ENCODE data around the gene NRP1. TPM values are rescaled to one million over a fixed set of nuclear protein-coding genes. Genes with fewer than 3 reads are reported as not detected.

NRP1 gene
- total and polyA plus RNA-seq, 9 donors, result 39.6 to 134 (median 67.2) TPM

- peaks cover 12% of the 10 kb centered on the region for H3K4me1 ChIP-seq (ENCODE audit: insufficient read depth)
- TF ChIP-seq CTCF (IDR thresholded peaks at IDR 0.05), result no peak
- no peak for TF ChIP-seq POLR2A (IDR thresholded peaks at IDR 0.05)
- TF ChIP-seq EP300 (IDR thresholded peaks at IDR 0.05), result no peak
- no peaks in the 10 kb centered on the region for H3K27me3 ChIP-seq
Observed at GRCh38 chr10:33289776-33290175, 44.7 kb downstream of the NRP1 start.

GRCh38 chr10:33288127-33288526 lies 46.3 kb downstream of the NRP1 start:
- Histone ChIP-seq H3K27ac (no peak overlapping the region), H3K4me1 (ENCODE audit: insufficient read depth) (peaks cover 9% of the 10 kb centered on the region), H3K9me3 (no peaks in the 10 kb centered on the region), H3K36me3 (no peaks in the 10 kb centered on the region), H3K27me3 (no peaks in the 10 kb centered on the region), H3K4me3 (no peak overlapping the region)
- TF ChIP-seq POLR2A (IDR thresholded peaks at IDR 0.05), result no peak
- TF ChIP-seq EP300 (IDR thresholded peaks at IDR 0.05), result no peak
- no peak for TF ChIP-seq CTCF (IDR thresholded peaks at IDR 0.05)
- intact Hi-C loops (cut with DNase I), result no loop called here
- 78 to 90% (median 87%) methylated on average over 3 of the region's 3 CpGs for WGBS, 3 donors
- DNase-seq, result no peak

More at GRCh38 chr10:33289776-33290175, 44.7 kb downstream of the NRP1 start:
- WGBS, 3 donors, result 92 to 94% (median 92%) methylated on average over 8 of the region's 8 CpGs
- Histone ChIP-seq H3K9me3 (no peaks in the 10 kb centered on the region), H3K27ac (no peak overlapping the region), H3K4me3 (no peak overlapping the region), H3K36me3 (no peaks in the 10 kb centered on the region)
- intact Hi-C loops (cut with DNase I), result no loop called here
- no peak for DNase-seq

- intact Hi-C loops (cut with DNase I), result no loop called here
- no peaks in the 10 kb centered on the region for H3K36me3 ChIP-seq
- H3K4me1 ChIP-seq (ENCODE audit: insufficient read depth), result peaks cover 5% of the 10 kb centered on the region
- no peak overlapping the region for H3K27ac ChIP-seq
- TF ChIP-seq POLR2A (IDR thresholded peaks at IDR 0.05), result no peak
- no peak for TF ChIP-seq EP300 (IDR thresholded peaks at IDR 0.05)
- no peak for TF ChIP-seq CTCF (IDR thresholded peaks at IDR 0.05)
- H3K9me3 ChIP-seq, result no peaks in the 10 kb centered on the region
- H3K27me3 ChIP-seq, result no peaks in the 10 kb centered on the region
- no peak for DNase-seq
- no peak overlapping the region for H3K4me3 ChIP-seq
- 71 to 82% (median 74%) methylated on average over 2 of the region's 2 CpGs for WGBS, 3 donors
Observed at GRCh38 chr10:33287112-33287511, 47.4 kb downstream of the NRP1 start.

GRCh38 chr10:33286157-33286934 lies 48.1 kb downstream of the NRP1 start:
- no peaks in the 10 kb centered on the region for H3K36me3 ChIP-seq
- intact Hi-C loops (cut with DNase I), result no loop called here
- no peak for DNase-seq
- no peaks in the 10 kb centered on the region for H3K9me3 ChIP-seq
- H3K27me3 ChIP-seq, result no peaks in the 10 kb centered on the region
- H3K27ac ChIP-seq, result no peak overlapping the region
- 49 to 59% (median 58%) methylated on average over 4 of the region's 4 CpGs for WGBS, 3 donors
- H3K4me3 ChIP-seq, result no peak overlapping the region
- TF ChIP-seq POLR2A (IDR thresholded peaks at IDR 0.05), result no peak
- peaks cover 3% of the 10 kb centered on the region for H3K4me1 ChIP-seq (ENCODE audit: insufficient read depth)

DNA sequence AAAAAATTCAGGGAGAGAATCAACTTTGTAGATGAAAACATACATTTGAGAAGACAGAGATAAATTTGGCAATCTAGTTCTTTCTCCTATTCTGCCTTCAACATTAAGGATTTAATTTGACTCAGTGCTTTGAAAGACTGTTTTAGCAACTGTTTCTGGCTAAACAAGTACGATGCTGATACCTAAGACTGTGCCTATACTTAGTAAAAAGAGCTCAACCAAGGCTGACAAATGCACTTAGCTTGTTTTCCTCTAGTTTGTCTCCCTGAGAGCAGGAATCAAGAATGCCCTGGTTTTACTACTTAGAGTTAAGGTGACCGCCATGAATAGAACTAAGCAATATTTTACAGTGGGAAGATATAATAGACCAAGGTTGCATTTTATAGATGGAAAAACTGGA lies 49.5 kb downstream of the NRP1 start:
- 60 to 73% (median 68%) methylated on average over 2 of the region's 2 CpGs for WGBS, 3 donors
- Histone ChIP-seq H3K9me3 (no peaks in the 10 kb centered on the region), H3K36me3 (no peaks in the 10 kb centered on the region), H3K27ac (no peak overlapping the region), H3K4me1 (ENCODE audit: insufficient read depth) (peaks cover 3% of the 10 kb centered on the region), H3K4me3 (no peak overlapping the region), H3K27me3 (no peaks in the 10 kb centered on the region)
- no peak for TF ChIP-seq EP300 (IDR thresholded peaks at IDR 0.05)
- no peak for TF ChIP-seq POLR2A (IDR thresholded peaks at IDR 0.05)
- no peak for TF ChIP-seq CTCF (IDR thresholded peaks at IDR 0.05)
- DNase-seq, result no peak
- intact Hi-C loops (cut with DNase I), result no loop called here
